Right lobe of liver (tissue), 6 donors: Measurements from ENCODE around the gene GPATCH1. TPM values are rescaled to one million over a fixed set of nuclear protein-coding genes. Genes with fewer than 3 reads are reported as not detected.
"Not testable (repeated sequence)": the region's sequence is repeated elsewhere in the genome, so short reads cannot be mapped to it uniquely, and the experiment has no call there.

Experiments
- ATAC-seq, 4 donors: fragments of 200-7000 bp; cut with Tn5 transposase; one replicate each; pipeline ENCODE4 v1.9.1; 2020; ENCODE audit warnings: mild to moderate bottlenecking in 4 of 4, moderate library complexity in 4 of 4
- DNase-seq, 3 donors: peaks; one replicate each; pipeline ENCODE4 v3.0.0-alpha.2; 2020
- H3K27ac ChIP-seq, 3 donors: fragments of 200-600 bp; one replicate each; pipeline ENCODE4 v1.8.0; 2022
- H3K27me3 ChIP-seq, 2 donors: fragments of 200-600 bp; one replicate each; pipeline ENCODE4 v1.8.0; 2022
- H3K36me3 ChIP-seq, 4 donors: fragments of 200-600 bp; sonication (generic) in 1 of 4; one replicate each; pipeline versions ENCODE4 v1.5.1 to v1.8.0; 2017 to 2022; ENCODE audit warnings: control low read depth in 1 of 4
- H3K4me1 ChIP-seq, 4 donors: fragments of 200-600 bp; sonication (generic) in 1 of 4; one replicate each; pipeline versions ENCODE4 v1.5.1 to v1.8.0; 2017 to 2022; ENCODE audit warnings: control low read depth in 1 of 4
- H3K4me3 ChIP-seq, 3 donors: fragments of 200-600 bp; one replicate each; pipeline ENCODE4 v1.8.0; 2022
- H3K9me3 ChIP-seq, 4 donors: fragments of 200-600 bp; sonication (generic) in 1 of 4; one replicate each; pipeline versions ENCODE4 v1.5.1 to v1.8.0; 2017 to 2022; ENCODE audit warnings: control low read depth in 1 of 4
- POLR2A ChIP-seq: fragments of 450-650 bp; IDR thresholded peaks from one replicate; pipeline ENCODE4 v1.6.1; 2017; ENCODE audit warnings: antibody characterized with exemption, mild to moderate bottlenecking
- WGBS: methylation state at CpG from one replicate; pipeline ENCODE4 v1.1.6; 2018; ENCODE audit warnings: low coverage, low lambda C conversion rate; ENCODE audit not compliant: insufficient coverage; ENCODE audit errors: missing lambda C conversion rate; 5-methylcytosine and 5-hydroxymethylcytosine counted together
- intact Hi-C, 2 donors: fragments of 100-400 bp; cut with DNase I; formaldehyde crosslinking; loops; one replicate each; pipeline versions ENCODE4 v1.11.2 to v1.14.1; 2022
- total RNA-seq, 6 experiments: library from RNA; depleted of rRNA in 2 of 6; stranded (reverse); fragments of >200 nt in 2 of 6; fragmentation: NEBNext Ultra II Directional in 3 of 6; extraction: Animal tissue kit (Norgen Biotek cat#: 25700) in 3 of 6; gene quantifications; one replicate each; pipeline versions ENCODE4 v1.1.0 to v1.2.4, GENCODE V29; 2016 to 2023
- TF ChIP-seq, protein P1 (sequence below), 4 donors: fragments of 200-600 bp in 3 of 4; fragments of 450-650 bp in 1 of 4; IDR thresholded peaks; one replicate each; pipeline versions ENCODE4 v1.5.1 to v1.8.0; 2016 to 2022; ENCODE audit warnings: antibody characterized with exemption in 4 of 4, mild to moderate bottlenecking in 2 of 4
- donor health status: DM: no; HTN: yes; CAD: no.
- donor health status: DM: no; HTN: no; CAD: no.
- donor health status: DM: no; HTN: no; CAD: no.
- donor health status: DM: no; HTN: yes; CAD: no.
- donor health status: DM: no; HTN: yes; CAD: no.

The GPATCH1 gene
- total RNA-seq, 6 experiments from 2014 or later = 2.5 to 3.9 (median 3.1) TPM

DNA sequence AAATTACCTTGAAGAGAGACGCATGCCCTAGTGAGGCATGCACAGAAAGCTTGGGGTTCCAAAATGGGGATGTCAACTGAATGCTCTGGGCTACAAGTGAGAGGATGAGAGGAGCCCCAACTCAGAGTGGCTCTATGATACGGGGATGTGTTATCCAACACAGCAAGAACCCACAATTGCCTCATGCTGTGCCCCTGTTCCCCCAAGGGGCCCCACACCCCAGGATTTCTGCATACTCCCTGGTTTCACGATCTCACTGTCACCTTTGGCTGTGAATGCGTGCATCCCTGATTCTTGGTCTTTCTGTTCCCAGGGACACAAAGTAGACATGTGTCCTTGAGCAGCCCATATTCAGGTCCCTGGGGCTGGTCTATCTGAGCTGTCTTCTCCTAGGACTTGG lies 80.2 kb downstream of the GPATCH1 start:
- WGBS = 55% methylated on average over 3 of the region's 4 CpGs
- no peak for DNase-seq

DNA sequence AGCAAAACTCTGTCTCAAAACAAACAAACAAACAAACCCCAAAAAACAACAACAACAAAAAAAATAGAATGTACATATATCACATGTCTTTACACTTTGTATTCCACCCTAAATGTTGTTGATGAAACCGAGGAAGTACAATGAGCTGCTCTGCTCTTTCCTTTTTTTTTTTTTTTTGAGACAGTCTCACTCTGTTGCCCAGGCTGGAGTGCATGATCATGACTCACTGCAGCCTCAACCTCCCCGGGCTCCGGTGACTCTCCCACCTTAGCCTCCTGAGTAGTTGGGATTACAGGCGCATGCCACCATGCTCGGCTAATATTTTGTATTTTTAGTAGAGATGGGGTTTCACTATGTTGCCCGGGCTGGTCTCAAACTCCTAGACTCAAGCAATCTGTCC lies 82.5 kb downstream of the GPATCH1 start:
- Histone ChIP-seq H3K27me3 (no peaks in the 10 kb centered on the region), H3K27ac (no peak overlapping the region), H3K9me3 (no peaks in the 10 kb centered on the region), H3K36me3 (no peaks in the 10 kb centered on the region), H3K4me1 (peaks cover 0 to 5% (median 0%) of the 10 kb centered on the region in 4 donors), H3K4me3 (no peak overlapping the region)
- intact Hi-C loops = no loop called here
- DNase-seq = no peak
- ATAC-seq = no peak
- no peak for TF ChIP-seq POLR2A
- WGBS = 86% methylated on average over 4 of the region's 6 CpGs

More for the DNA sequence above, 80.2 kb downstream of the GPATCH1 start:
- intact Hi-C loops = no loop called here
- Histone ChIP-seq H3K9me3 (no peaks in the 10 kb centered on the region), H3K4me3 (no peak overlapping the region), H3K27ac (no peak overlapping the region), H3K36me3 (no peaks in the 10 kb centered on the region), H3K4me1 (peaks cover 0 to 14% (median 3%) of the 10 kb centered on the region in 4 donors), H3K27me3 (no peaks in the 10 kb centered on the region)
- ATAC-seq = no peak
- TF ChIP-seq POLR2A = no peak
- TF ChIP-seq, protein P1, sequence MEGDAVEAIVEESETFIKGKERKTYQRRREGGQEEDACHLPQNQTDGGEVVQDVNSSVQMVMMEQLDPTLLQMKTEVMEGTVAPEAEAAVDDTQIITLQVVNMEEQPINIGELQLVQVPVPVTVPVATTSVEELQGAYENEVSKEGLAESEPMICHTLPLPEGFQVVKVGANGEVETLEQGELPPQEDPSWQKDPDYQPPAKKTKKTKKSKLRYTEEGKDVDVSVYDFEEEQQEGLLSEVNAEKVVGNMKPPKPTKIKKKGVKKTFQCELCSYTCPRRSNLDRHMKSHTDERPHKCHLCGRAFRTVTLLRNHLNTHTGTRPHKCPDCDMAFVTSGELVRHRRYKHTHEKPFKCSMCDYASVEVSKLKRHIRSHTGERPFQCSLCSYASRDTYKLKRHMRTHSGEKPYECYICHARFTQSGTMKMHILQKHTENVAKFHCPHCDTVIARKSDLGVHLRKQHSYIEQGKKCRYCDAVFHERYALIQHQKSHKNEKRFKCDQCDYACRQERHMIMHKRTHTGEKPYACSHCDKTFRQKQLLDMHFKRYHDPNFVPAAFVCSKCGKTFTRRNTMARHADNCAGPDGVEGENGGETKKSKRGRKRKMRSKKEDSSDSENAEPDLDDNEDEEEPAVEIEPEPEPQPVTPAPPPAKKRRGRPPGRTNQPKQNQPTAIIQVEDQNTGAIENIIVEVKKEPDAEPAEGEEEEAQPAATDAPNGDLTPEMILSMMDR (IDR thresholded peaks at IDR 0.05) = no peak

DNA sequence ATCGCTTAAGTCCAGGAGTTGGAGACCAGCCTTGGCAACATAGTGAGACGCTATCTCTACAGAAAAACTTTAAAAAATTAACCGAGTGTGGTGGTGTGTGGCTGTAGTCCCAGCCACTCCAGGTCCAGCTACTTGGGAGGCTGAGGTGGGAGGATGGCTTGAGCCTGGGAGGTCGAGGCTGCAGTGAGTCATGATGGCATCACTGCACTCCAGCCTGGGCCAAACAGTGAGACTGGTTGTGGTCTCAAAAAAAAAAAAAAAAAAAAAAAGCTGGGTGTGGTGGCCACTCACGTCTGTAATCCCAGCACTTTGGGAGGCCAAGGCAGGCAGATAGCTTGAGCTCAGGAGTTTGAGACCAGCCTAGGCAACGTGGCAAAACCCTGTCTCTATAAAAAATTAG lies 85.1 kb downstream of the GPATCH1 start:
- H3K4me3 ChIP-seq, H3K36me3 ChIP-seq, intact Hi-C loops, ATAC-seq, H3K27me3 ChIP-seq, H3K27ac ChIP-seq, DNase-seq, H3K9me3 ChIP-seq, H3K4me1 ChIP-seq: not testable (repeated sequence)
- 89% methylated on average over 3 of the region's 6 CpGs for WGBS

DNA sequence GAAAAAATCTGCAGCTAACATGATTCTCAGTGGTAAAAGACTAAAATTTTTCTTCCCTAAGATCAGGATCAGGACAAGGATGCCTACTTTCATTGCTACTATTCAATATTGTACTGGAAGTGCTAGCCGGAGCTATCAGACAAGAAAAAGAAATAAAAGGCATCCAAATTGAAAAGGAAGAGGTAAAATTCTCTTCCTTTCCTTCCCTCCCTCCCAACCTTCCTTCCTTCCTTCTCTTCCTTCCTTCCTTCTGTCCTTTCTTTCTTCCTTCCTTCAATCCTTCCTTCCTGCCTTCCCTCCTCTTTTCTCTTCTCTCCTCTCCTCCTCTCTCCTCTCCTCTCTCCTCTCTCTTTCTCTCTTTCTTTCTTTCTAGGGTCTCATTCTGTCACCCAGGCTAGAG lies 86.5 kb downstream of the GPATCH1 start:
- Histone ChIP-seq H3K4me3 (no peak overlapping the region), H3K9me3 (no peaks in the 10 kb centered on the region)
- intact Hi-C loops = no loop called here

DNA sequence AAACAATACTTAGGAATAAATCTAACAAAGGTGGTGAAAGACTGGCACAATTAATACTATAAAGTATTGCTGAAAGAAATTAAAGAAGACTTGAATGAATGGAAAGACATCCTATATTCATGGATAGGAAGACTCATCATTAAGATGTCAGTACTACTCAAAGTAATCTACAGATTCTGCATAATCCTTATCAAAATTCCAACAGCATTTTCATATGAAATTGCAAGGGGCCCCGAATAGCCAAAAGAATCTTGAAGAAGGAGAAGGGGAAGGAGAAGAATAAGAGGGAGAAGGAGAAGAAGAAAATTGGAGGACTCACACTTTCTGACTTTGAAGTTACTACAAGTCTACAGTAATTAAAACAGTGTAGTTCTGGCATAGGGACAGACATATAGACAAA lies 87.5 kb downstream of the GPATCH1 start:
- Histone ChIP-seq H3K9me3 (no peaks in the 10 kb centered on the region), H3K27ac (no peak overlapping the region), H3K36me3 (no peaks in the 10 kb centered on the region), H3K27me3 (no peaks in the 10 kb centered on the region), H3K4me3 (no peak overlapping the region), H3K4me1 (no peaks in the 10 kb centered on the region)
- no peak for TF ChIP-seq POLR2A
- TF ChIP-seq, protein P1 (IDR thresholded peaks at IDR 0.05) = no peak
- ATAC-seq (no peak), DNase-seq (no peak)
- 100% methylated on average over 1 of the region's 1 CpG for WGBS
- intact Hi-C loops = no loop called here

More for the DNA sequence above, 86.5 kb downstream of the GPATCH1 start:
- TF ChIP-seq, protein P1 (IDR thresholded peaks at IDR 0.05) = no peak
- no peak for TF ChIP-seq POLR2A
- ATAC-seq (no peak), DNase-seq (no peak)
- H3K27me3 ChIP-seq = no peaks in the 10 kb centered on the region
- WGBS = 89% methylated on average over 1 of the region's 1 CpG
- no peaks in the 10 kb centered on the region for H3K36me3 ChIP-seq
- H3K27ac ChIP-seq = no peak overlapping the region
- H3K4me1 ChIP-seq = no peaks in the 10 kb centered on the region
